Hepatocyte (in vitro differentiated cells): ENCODE measurements around the gene CLMP. TPM values are rescaled to one million over a fixed set of nuclear protein-coding genes. Genes with fewer than 3 reads are reported as not detected.
A peak's percentile ranks its signal among the peaks of the same experiment; 100 is the strongest.

Experiments
- DNase-seq: peaks from one replicate; pipeline ENCODE4 v3.0.0-alpha.2; 2016; ENCODE audit warnings: low spot score
- H2AFZ ChIP-seq: fragments of 200-600 bp; sonication (generic); 2 replicates; pipeline ENCODE4 v1.6.0; 2016; ENCODE audit warnings: antibody characterized with exemption, mild to moderate bottlenecking
- H3K27ac ChIP-seq: fragments of 200-600 bp; sonication (generic); 2 replicates; pipeline ENCODE4 v1.5.1; 2016; ENCODE audit warnings: mild to moderate bottlenecking
- H3K27me3 ChIP-seq: fragments of 200-600 bp; sonication (generic); 2 replicates; pipeline ENCODE4 v1.6.1; 2016
- H3K36me3 ChIP-seq: fragments of 200-600 bp; sonication (generic); replicated peaks from 2 replicates; pipeline ENCODE4 v1.5.1; 2016; ENCODE audit warnings: low read depth; ENCODE audit not compliant: insufficient read depth
- H3K4me1 ChIP-seq: fragments of 200-600 bp; sonication (generic); 2 replicates; pipeline ENCODE4 v1.5.1; 2016; ENCODE audit warnings: mild to moderate bottlenecking, moderate library complexity; ENCODE audit not compliant: insufficient read depth
- H3K4me2 ChIP-seq: fragments of 200-600 bp; sonication (generic); 2 replicates; pipeline ENCODE4 v1.6.0; 2016
- H3K4me3 ChIP-seq: fragments of 200-600 bp; sonication (generic); 2 replicates; pipeline ENCODE4 v1.5.1; 2016; ENCODE audit warnings: mild to moderate bottlenecking
- H3K79me2 ChIP-seq: fragments of 200-600 bp; sonication (generic); 2 replicates; pipeline ENCODE4 v1.6.0; 2017; ENCODE audit warnings: mild to moderate bottlenecking
- H3K9me2 ChIP-seq: fragments of 200-600 bp; sonication (generic); replicated peaks from 2 replicates; pipeline ENCODE4 v1.6.0; 2017; ENCODE audit warnings: mild to moderate bottlenecking; ENCODE audit not compliant: insufficient read depth
- H3K9me3 ChIP-seq: fragments of 200-600 bp; sonication (generic); 2 replicates; pipeline ENCODE4 v1.5.1; 2016; ENCODE audit warnings: low read depth, mild to moderate bottlenecking
- H4K20me1 ChIP-seq: fragments of 200-600 bp; sonication (generic); 2 replicates; pipeline ENCODE4 v1.6.0; 2016; ENCODE audit warnings: mild to moderate bottlenecking; ENCODE audit not compliant: insufficient read depth, poor library complexity, severe bottlenecking
- EZH2 ChIP-seq: fragments of 200-600 bp; sonication (generic); IDR thresholded peaks from 2 replicates; pipeline ENCODE4 v1.6.1; 2016; ENCODE audit warnings: antibody characterized with exemption, mild to moderate bottlenecking, borderline replicate concordance
- EZH2phosphoT487 ChIP-seq: fragments of 200-600 bp; sonication (generic); IDR thresholded peaks from one replicate; pipeline ENCODE4 v1.6.1; 2018; ENCODE audit warnings: antibody characterized with exemption, mild to moderate bottlenecking, low read depth, moderate library complexity; ENCODE audit not compliant: unreplicated experiment, severe bottlenecking
- WGBS: methylation state at CpG from one replicate; pipeline ENCODE4 v1.1.6; 2016; ENCODE audit warnings: low lambda C conversion rate; ENCODE audit errors: missing lambda C conversion rate; 5-methylcytosine and 5-hydroxymethylcytosine counted together
- polyA plus RNA-seq: library from polyadenylated mRNA; unstranded; fragments of >200 nt; fragmentation: Nextera tagmentation; extraction: Ambion mirVana; gene quantifications from 2 replicates; pipeline ENCODE4 v1.2.1, GENCODE V29; 2016
- total RNA-seq: library from RNA; depleted of rRNA; stranded (reverse); fragments of >200 nt; gene quantifications from 2 replicates; pipeline ENCODE4 v1.2.3, GENCODE V29; 2014
- TF ChIP-seq, protein P1 (sequence below): fragments of 200-600 bp; sonication (generic); IDR thresholded peaks from 2 replicates; pipeline ENCODE4 v1.5.1; 2016; ENCODE audit warnings: antibody characterized with exemption, mild to moderate bottlenecking; ENCODE audit not compliant: poor library complexity

CLMP gene
- total and polyA plus RNA-seq, 2 experiments from 2014 or later: 23.3 to 59.4 TPM

- Histone ChIP-seq H3K79me2 (peaks cover 2% of the 10 kb centered on the region), H2AFZ (peak overlapping the region; percentile 19), H3K4me3 (no peak overlapping the region), H3K27me3 (no peaks in the 10 kb centered on the region), H3K9me2 (no peaks in the 10 kb centered on the region), H3K36me3 (no peaks in the 10 kb centered on the region), H3K9me3 (no peaks in the 10 kb centered on the region), H3K4me2 (peak overlapping the region; percentile 65), H3K4me1 (peaks cover 6% of the 10 kb centered on the region), H3K27ac (peak overlapping the region; percentile 91), H4K20me1 (no peaks in the 10 kb centered on the region)
- WGBS: 61% methylated on average over 7 of the region's 7 CpGs
- no peak for DNase-seq
- TF ChIP-seq EZH2 (no peak), EZH2phosphoT487 (no peak)
- TF ChIP-seq, protein P1, sequence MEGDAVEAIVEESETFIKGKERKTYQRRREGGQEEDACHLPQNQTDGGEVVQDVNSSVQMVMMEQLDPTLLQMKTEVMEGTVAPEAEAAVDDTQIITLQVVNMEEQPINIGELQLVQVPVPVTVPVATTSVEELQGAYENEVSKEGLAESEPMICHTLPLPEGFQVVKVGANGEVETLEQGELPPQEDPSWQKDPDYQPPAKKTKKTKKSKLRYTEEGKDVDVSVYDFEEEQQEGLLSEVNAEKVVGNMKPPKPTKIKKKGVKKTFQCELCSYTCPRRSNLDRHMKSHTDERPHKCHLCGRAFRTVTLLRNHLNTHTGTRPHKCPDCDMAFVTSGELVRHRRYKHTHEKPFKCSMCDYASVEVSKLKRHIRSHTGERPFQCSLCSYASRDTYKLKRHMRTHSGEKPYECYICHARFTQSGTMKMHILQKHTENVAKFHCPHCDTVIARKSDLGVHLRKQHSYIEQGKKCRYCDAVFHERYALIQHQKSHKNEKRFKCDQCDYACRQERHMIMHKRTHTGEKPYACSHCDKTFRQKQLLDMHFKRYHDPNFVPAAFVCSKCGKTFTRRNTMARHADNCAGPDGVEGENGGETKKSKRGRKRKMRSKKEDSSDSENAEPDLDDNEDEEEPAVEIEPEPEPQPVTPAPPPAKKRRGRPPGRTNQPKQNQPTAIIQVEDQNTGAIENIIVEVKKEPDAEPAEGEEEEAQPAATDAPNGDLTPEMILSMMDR: no peak
Measured at GRCh38 chr11:123122852-123123251, 72.2 kb downstream of the CLMP start.

DNA sequence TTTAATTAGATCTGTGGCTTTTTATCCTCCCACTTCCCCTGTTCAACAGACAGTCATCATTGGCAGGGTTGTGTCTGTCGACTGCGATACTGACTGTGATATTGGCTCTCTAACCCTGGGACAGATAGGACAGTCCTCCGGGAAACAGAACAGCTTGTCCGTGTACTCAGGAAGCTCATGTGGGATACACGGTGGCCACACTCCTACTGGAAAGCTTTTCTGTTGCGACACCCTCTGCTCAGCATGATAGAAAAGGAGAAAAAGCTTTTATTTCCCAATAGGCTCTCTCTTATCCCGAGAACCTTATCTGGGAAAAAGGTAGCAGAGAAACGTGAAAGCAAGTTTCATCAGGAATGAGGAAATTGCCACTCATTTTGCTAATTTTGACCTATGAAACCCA is 72.7 kb downstream of the CLMP start:
- H3K4me3 ChIP-seq: no peak overlapping the region
- peak overlapping the region; percentile 65 for H3K4me2 ChIP-seq
- H4K20me1 ChIP-seq: no peaks in the 10 kb centered on the region
- no peaks in the 10 kb centered on the region for H3K9me3 ChIP-seq
- WGBS: 59% methylated on average over 8 of the region's 8 CpGs
- H3K79me2 ChIP-seq: peaks cover 2% of the 10 kb centered on the region
- no peaks in the 10 kb centered on the region for H3K36me3 ChIP-seq
- H3K27ac ChIP-seq: peak overlapping the region; percentile 91
- H3K9me2 ChIP-seq: no peaks in the 10 kb centered on the region
- peaks cover 6% of the 10 kb centered on the region for H3K4me1 ChIP-seq
- no peaks in the 10 kb centered on the region for H3K27me3 ChIP-seq
- H2AFZ ChIP-seq: no peak overlapping the region
- TF ChIP-seq, protein P1: no peak
- TF ChIP-seq EZH2phosphoT487: no peak
- no peak for TF ChIP-seq EZH2
- DNase-seq: peak; percentile 66

DNA sequence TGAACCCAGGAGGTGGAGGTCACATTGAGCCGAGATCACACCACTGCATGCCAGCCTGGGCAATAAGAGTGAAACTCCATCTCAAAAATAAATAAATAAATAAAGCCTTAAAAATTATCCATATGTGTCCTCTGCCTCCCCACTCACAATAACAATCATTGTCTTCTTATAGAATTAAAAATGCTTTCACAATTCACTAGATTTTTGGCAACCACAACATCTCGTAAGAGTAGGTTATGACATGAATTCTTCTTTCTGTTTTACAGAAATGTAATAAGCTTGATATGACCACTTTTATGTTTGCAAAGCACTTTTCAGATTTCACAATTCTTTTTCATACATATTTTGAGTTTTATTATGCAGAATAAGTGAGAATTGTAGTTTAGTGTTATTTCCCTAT is 78.6 kb downstream of the CLMP start:
- TF ChIP-seq EZH2 (no peak), EZH2phosphoT487 (no peak)
- TF ChIP-seq, protein P1: no peak
- Histone ChIP-seq H3K4me2 (no peak overlapping the region), H3K9me2 (no peaks in the 10 kb centered on the region), H3K9me3 (no peaks in the 10 kb centered on the region), H3K79me2 (no peaks in the 10 kb centered on the region), H3K36me3 (no peaks in the 10 kb centered on the region), H2AFZ (no peak overlapping the region), H3K4me1 (no peaks in the 10 kb centered on the region), H3K4me3 (no peak overlapping the region), H3K27ac (no peak overlapping the region), H3K27me3 (no peaks in the 10 kb centered on the region), H4K20me1 (no peaks in the 10 kb centered on the region)
- 95% methylated on average over 2 of the region's 2 CpGs for WGBS
- no peak for DNase-seq

GRCh38 chr11:123111465-123111864 is 83.6 kb downstream of the CLMP start:
- Histone ChIP-seq H3K4me1 (peaks cover 9% of the 10 kb centered on the region), H3K36me3 (no peaks in the 10 kb centered on the region), H3K4me2 (no peak overlapping the region), H3K4me3 (no peak overlapping the region), H4K20me1 (no peaks in the 10 kb centered on the region), H3K27me3 (no peaks in the 10 kb centered on the region), H2AFZ (no peak overlapping the region), H3K27ac (peak overlapping the region; percentile 35), H3K9me3 (no peaks in the 10 kb centered on the region), H3K9me2 (no peaks in the 10 kb centered on the region), H3K79me2 (no peaks in the 10 kb centered on the region)
- TF ChIP-seq EZH2phosphoT487 (no peak), EZH2 (no peak)
- TF ChIP-seq, protein P1: peak; percentile 80
- DNase-seq: peak; percentile 72
- WGBS: 65% methylated on average over 4 of the region's 4 CpGs
